IMR-90 (cell line): Measurements from ENCODE around the gene ROBO1. TPM values are rescaled to one million over a fixed set of nuclear protein-coding genes. Genes with fewer than 3 reads are reported as not detected.

Source experiments
- ATAC-seq: fragments of 200-7000 bp; cut with Tn5 transposase; 2 replicates; pipeline ENCODE4 v1.9.1; 2020; ENCODE audit warnings: low read depth, mild to moderate bottlenecking, moderate library complexity
- BruUV-seq: library from RNA; stranded (reverse); fragments of 400-500 nt; replicated peaks from 2 replicates; lab custom pipeline; 2021; lab: Mats Ljungman, UMichigan
- CTCF ChIA-PET: fragments of 300-600 bp; formaldehyde crosslinking; extraction: SDS; loops from one replicate; lab custom pipeline; 2021; ENCODE audit warnings: antibody characterized with exemption; lab: Yijun Ruan, JAX
- POLR2A ChIA-PET: fragments of 300-600 bp; sonication (Branson Sonifier 250); formaldehyde crosslinking; loops from one replicate; lab custom pipeline; 2022; ENCODE audit warnings: antibody characterized with exemption; ENCODE audit not compliant: unreplicated experiment; lab: Charles Lee
- DNase-seq: peaks from one replicate; pipeline ENCODE4 v3.0.0; 2013
- H2AFZ ChIP-seq: replicated peaks from 2 replicates; pipeline ENCODE3; 2013; ENCODE audit warnings: low read length, mild to moderate bottlenecking; ENCODE audit not compliant: poor library complexity
- H2AK5ac ChIP-seq: 2 replicates; pipeline ENCODE4 v1.6.1; 2013; ENCODE audit warnings: low read depth, low read length, inconsistent platforms
- H2AK9ac ChIP-seq: replicated peaks from 2 replicates; pipeline ENCODE3; 2013; ENCODE audit warnings: mild to moderate bottlenecking, low read depth, low read length, moderate library complexity; ENCODE audit not compliant: poor library complexity
- H2BK120ac ChIP-seq: 2 replicates; pipeline ENCODE4 v1.6.1; 2013; ENCODE audit warnings: low read depth, low read length, inconsistent platforms
- H2BK15ac ChIP-seq: 3 replicates; pipeline ENCODE4 v1.6.1; 2013; ENCODE audit warnings: low read depth, low read length, inconsistent platforms
- H2BK20ac ChIP-seq: 2 replicates; pipeline ENCODE4 v1.6.1; 2013; ENCODE audit warnings: low read depth, mild to moderate bottlenecking, inconsistent platforms, low read length, moderate library complexity
- H2BK5ac ChIP-seq: 2 replicates; pipeline ENCODE4 v1.6.1; 2013; ENCODE audit warnings: mild to moderate bottlenecking, low read depth, low read length, inconsistent platforms; ENCODE audit not compliant: poor library complexity, severe bottlenecking
- H3K14ac ChIP-seq: replicated peaks from 2 replicates; pipeline ENCODE4 v1.6.1; 2013; ENCODE audit warnings: low read depth, low read length, inconsistent platforms
- H3K18ac ChIP-seq: 2 replicates; pipeline ENCODE4 v1.6.1; 2013; ENCODE audit warnings: low read depth, low read length, control low read depth
- H3K23ac ChIP-seq: 2 replicates; pipeline ENCODE4 v1.6.1; 2013; ENCODE audit warnings: low read depth, low read length, inconsistent platforms
- H3K27ac ChIP-seq: 2 replicates; pipeline ENCODE4 v1.5.1; 2013; ENCODE audit warnings: mild to moderate bottlenecking, control low read depth, low read length; ENCODE audit not compliant: insufficient read depth
- H3K27me3 ChIP-seq: 2 replicates; pipeline ENCODE4 v1.6.1; 2013; ENCODE audit warnings: low read length; ENCODE audit not compliant: control insufficient read depth, insufficient read depth
- H3K36me3 ChIP-seq: 2 replicates; pipeline ENCODE4 v1.6.1; 2013; ENCODE audit warnings: low read length, mixed read lengths; ENCODE audit not compliant: control insufficient read depth, insufficient read depth
- H3K4ac ChIP-seq: 2 replicates; pipeline ENCODE4 v1.6.1; 2013; ENCODE audit warnings: low read depth, low read length, inconsistent platforms
- H3K4me1 ChIP-seq: 2 replicates; pipeline ENCODE4 v1.6.1; 2013; ENCODE audit warnings: low read length, mixed read lengths; ENCODE audit not compliant: control insufficient read depth, insufficient read depth
- H3K4me2 ChIP-seq: 2 replicates; pipeline ENCODE4 v1.6.1; 2013; ENCODE audit warnings: low read depth, mild to moderate bottlenecking, control low read depth, low read length, moderate library complexity
- H3K4me3 ChIP-seq: 2 replicates; pipeline ENCODE4 v1.5.1; 2013; ENCODE audit warnings: low read depth, mild to moderate bottlenecking, control low read depth, low read length, moderate library complexity; ENCODE audit not compliant: insufficient read depth
- H3K56ac ChIP-seq: 2 replicates; pipeline ENCODE4 v1.6.1; 2013; ENCODE audit warnings: low read length, inconsistent platforms; ENCODE audit not compliant: insufficient read depth; ENCODE audit errors: extremely low read depth
- H3K79me1 ChIP-seq, 2 experiments: 2 replicates each; pipeline ENCODE4 v1.6.1; 2013; ENCODE audit warnings: low read length in 2 of 2, inconsistent platforms in 1 of 2, low read depth in 1 of 2
- H3K9ac ChIP-seq: 2 replicates; pipeline ENCODE4 v1.6.1; 2013; ENCODE audit warnings: low read depth, low read length, control low read depth
- H3K9me1 ChIP-seq: 2 replicates; pipeline ENCODE4 v1.6.1; 2013; ENCODE audit warnings: low read length, inconsistent platforms; ENCODE audit not compliant: insufficient read depth
- H3K9me3 ChIP-seq: 2 replicates; pipeline ENCODE4 v1.6.1; 2013; ENCODE audit warnings: low read length; ENCODE audit not compliant: control insufficient read depth, insufficient read depth
- H4K20me1 ChIP-seq: 2 replicates; pipeline ENCODE4 v1.6.1; 2013; ENCODE audit warnings: low read length, inconsistent platforms; ENCODE audit not compliant: insufficient read depth
- H4K5ac ChIP-seq: 2 replicates; pipeline ENCODE4 v1.6.1; 2013; ENCODE audit warnings: mild to moderate bottlenecking, low read depth, low read length, control low read depth
- H4K8ac ChIP-seq, 2 experiments: 2 replicates each; pipeline ENCODE4 v1.6.1; 2013; ENCODE audit warnings: low read depth in 2 of 2, low read length in 2 of 2, control low read depth in 1 of 2, inconsistent platforms in 1 of 2
- H4K91ac ChIP-seq: 2 replicates; pipeline ENCODE4 v1.6.1; 2013; ENCODE audit warnings: low read depth, low read length, inconsistent platforms; ENCODE audit not compliant: insufficient read depth
- BHLHE40 ChIP-seq: fragments of 150-350 bp; IDR thresholded peaks from 2 replicates; pipeline ENCODE4 v1.6.1; 2016; ENCODE audit warnings: mild to moderate bottlenecking, low read depth, low read length
- CEBPB ChIP-seq: IDR thresholded peaks from 2 replicates; pipeline ENCODE4 v1.6.1; 2012; ENCODE audit warnings: low read depth, low read length, improper control_type of control experiment
- CHD1 ChIP-seq: IDR thresholded peaks from 2 replicates; pipeline ENCODE4 v1.6.1; 2012; ENCODE audit warnings: low read depth, low read length, improper control_type of control experiment
- FOS ChIP-seq: fragments of 150-350 bp; IDR thresholded peaks from 2 replicates; pipeline ENCODE4 v1.6.1; 2016; ENCODE audit warnings: low read depth, low read length
- MAFK ChIP-seq: IDR thresholded peaks from 2 replicates; pipeline ENCODE4 v1.6.1; 2012; ENCODE audit warnings: low read depth, low read length, improper control_type of control experiment
- MAZ ChIP-seq: IDR thresholded peaks from 2 replicates; pipeline ENCODE4 v1.6.1; 2012; ENCODE audit warnings: low read depth, mild to moderate bottlenecking, low read length, improper control_type of control experiment, moderate library complexity, borderline replicate concordance
- MXI1 ChIP-seq: IDR thresholded peaks from 2 replicates; pipeline ENCODE4 v1.6.1; 2012; ENCODE audit warnings: low read depth, mild to moderate bottlenecking, low read length, moderate library complexity, borderline replicate concordance
- NFE2L2 ChIP-seq: fragments of 150-350 bp; IDR thresholded peaks from 2 replicates; pipeline ENCODE4 v1.6.1; 2016; ENCODE audit warnings: low read depth, mild to moderate bottlenecking, low read length
- POLR2A ChIP-seq: IDR thresholded peaks from 2 replicates; pipeline ENCODE4 v1.6.1; 2012; ENCODE audit warnings: mild to moderate bottlenecking, low read depth, low read length
- RAD21 ChIP-seq: IDR thresholded peaks from 2 replicates; pipeline ENCODE4 v1.6.1; 2012; ENCODE audit warnings: low read length, improper control_type of control experiment
- RCOR1 ChIP-seq: IDR thresholded peaks from 2 replicates; pipeline ENCODE4 v1.6.1; 2012; ENCODE audit warnings: mild to moderate bottlenecking, low read length, improper control_type of control experiment; ENCODE audit not compliant: insufficient replicate concordance
- RFX5 ChIP-seq: IDR thresholded peaks from 2 replicates; pipeline ENCODE4 v1.8.0; 2012; ENCODE audit warnings: low read depth, mild to moderate bottlenecking, low read length, moderate library complexity
- SMC3 ChIP-seq: fragments of 150-350 bp; IDR thresholded peaks from 2 replicates; pipeline ENCODE4 v1.6.1; 2016; ENCODE audit warnings: low read depth, mild to moderate bottlenecking, antibody characterized with exemption, low read length, moderate library complexity
- WGBS, 2 experiments: methylation state at CpG; one replicate each; pipeline versions ENCODE4 v1.1.5 to v1.1.7; 2013; ENCODE audit warnings: missing lambda C conversion rate in 2 of 2; ENCODE audit not compliant: insufficient read length in 1 of 2; ENCODE audit errors: extremely low coverage in 2 of 2; 5-methylcytosine and 5-hydroxymethylcytosine counted together
- dilution Hi-C: fragments of 300-500 bp; cut with HindIII; formaldehyde crosslinking; loops from one replicate; pipeline ENCODE4 v1.14.3; 2018; ENCODE audit warnings: low sequenced_read_pairs; ENCODE audit not compliant: unreplicated experiment
- in situ Hi-C: fragments of 300-500 bp; cut with MboI; formaldehyde crosslinking; loops from 3 replicates; pipeline ENCODE4 v1.14.3; 2019; ENCODE audit warnings: low sequenced_read_pairs, inconsistent platforms, mixed read lengths
- intact Hi-C: fragments of 100-400 bp; cut with micrococcal nuclease; formaldehyde crosslinking; loops from 2 replicates; pipeline ENCODE4 v1.10.0; 2022
- polyA plus RNA-seq, 3 experiments: library from polyadenylated mRNA; depleted of rRNA; stranded (reverse); fragments of >200 nt; gene quantifications; 2 replicates each; pipeline ENCODE4 v1.2.3, GENCODE V29; 2012; ENCODE audit warnings: low replicate concordance in 1 of 3
- total RNA-seq: library from RNA; depleted of rRNA; stranded (reverse); fragments of >200 nt; gene quantifications from 2 replicates; pipeline ENCODE4 v1.2.3, GENCODE V29; 2012
- TF ChIP-seq, protein P1 (sequence below): fragments of 150-350 bp; IDR thresholded peaks from 2 replicates; pipeline ENCODE4 v1.6.1; 2017; ENCODE audit warnings: mild to moderate bottlenecking, antibody characterized with exemption, low read length, low read depth
- TF ChIP-seq, protein P2 (sequence below): conservative IDR thresholded peaks from 2 replicates; pipeline ENCODE4 v1.5.1; 2012; ENCODE audit warnings: mild to moderate bottlenecking, low read depth, low read length, improper control_type of control experiment
- TF ChIP-seq, protein P3 (sequence below): fragments of 150-350 bp; IDR thresholded peaks from 2 replicates; pipeline ENCODE4 v1.6.1; 2016; ENCODE audit warnings: low read depth, mild to moderate bottlenecking, low read length, moderate library complexity, borderline replicate concordance

ROBO1 gene
- total and polyA plus RNA-seq, 2 of the 4 experiments (the other 2 are of a cell fraction) = 24.1 to 53.9 TPM

DNA sequence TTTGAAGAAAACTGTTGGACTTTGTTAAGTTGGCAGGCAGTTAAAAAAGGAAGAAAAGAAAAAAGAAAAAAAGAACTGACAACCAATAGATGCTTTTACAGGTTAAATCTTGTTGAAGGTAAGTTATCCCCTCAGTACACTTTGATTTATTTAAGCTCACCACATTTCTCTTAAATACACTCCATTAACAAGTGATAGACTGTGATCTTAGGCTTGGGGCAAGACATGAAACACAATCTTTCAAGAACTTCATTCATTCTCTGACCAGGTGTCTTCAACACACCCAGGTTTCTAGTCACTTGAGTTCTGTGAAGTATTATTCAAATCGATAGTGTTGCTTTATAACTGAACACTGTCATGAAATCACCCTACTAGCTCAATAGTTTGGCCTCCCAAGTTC lies 751.9 kb downstream of the ROBO1 start:
- Histone ChIP-seq H3K18ac (no peak overlapping the region), H2BK5ac (no peak overlapping the region), H3K27me3 (no peaks in the 10 kb centered on the region), H3K9me3 (no peaks in the 10 kb centered on the region), H3K27ac (no peak overlapping the region), H2BK15ac (no peak overlapping the region), H2BK120ac (no peak overlapping the region), H3K14ac (no peak overlapping the region), H3K4me1 (peaks cover 1% of the 10 kb centered on the region; the same call in 1 of the 2 replicates), H2AFZ (no peak overlapping the region), H3K9ac (no peak overlapping the region), H2AK5ac (no peak overlapping the region), H2BK20ac (no peak overlapping the region), H3K56ac (no peak overlapping the region), H4K5ac (no peak overlapping the region), H4K8ac (no peak overlapping the region), H3K79me1 (peaks cover 7 to 43% of the 10 kb centered on the region in 2 experiments), H3K36me3 (no peaks in the 10 kb centered on the region), H3K23ac (no peak overlapping the region), H3K4me2 (peak overlapping the region; percentile 89), H3K4ac (no peak overlapping the region), H3K4me3 (no peak overlapping the region; the same call in 1 of the 2 replicates), H4K20me1 (peaks cover 7% of the 10 kb centered on the region; the same call in 1 of the 2 replicates), H4K91ac (no peak overlapping the region), H2AK9ac (no peak overlapping the region), H3K9me1 (no peaks in the 10 kb centered on the region; the same call in 1 of the 2 replicates)
- in situ Hi-C loops (no loop called here), dilution Hi-C loops (no loop called here), intact Hi-C loops (loop anchor here (5.0 kb wide), 2 partner anchors 64 to 346 kb away; no protein-coding TSS in a partner anchor)
- DNase-seq (no peak), ATAC-seq (no peak)
- WGBS, 2 experiments = no CpG with 5 or more reads among the region's 1 CpG
- POLR2A ChIA-PET = interaction anchor here (0.6 kb wide), 1 partner anchor 912 kb away, joined by 3 read pairs; no protein-coding TSS in a partner anchor
- CTCF ChIA-PET = interaction anchor here (0.9 kb wide), 1 partner anchor 346 kb away, joined by 3 read pairs; no protein-coding TSS in a partner anchor
- no TSS peak for BruUV-seq
- TF ChIP-seq, protein P1, sequence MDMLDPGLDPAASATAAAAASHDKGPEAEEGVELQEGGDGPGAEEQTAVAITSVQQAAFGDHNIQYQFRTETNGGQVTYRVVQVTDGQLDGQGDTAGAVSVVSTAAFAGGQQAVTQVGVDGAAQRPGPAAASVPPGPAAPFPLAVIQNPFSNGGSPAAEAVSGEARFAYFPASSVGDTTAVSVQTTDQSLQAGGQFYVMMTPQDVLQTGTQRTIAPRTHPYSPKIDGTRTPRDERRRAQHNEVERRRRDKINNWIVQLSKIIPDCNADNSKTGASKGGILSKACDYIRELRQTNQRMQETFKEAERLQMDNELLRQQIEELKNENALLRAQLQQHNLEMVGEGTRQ = no peak
- TF ChIP-seq NFE2L2 (no peak), MAZ (no peak), MXI1 (no peak), FOS (no peak), CHD1 (no peak), SMC3 (no peak), RAD21 (no peak), CEBPB (no peak), POLR2A (no peak), BHLHE40 (no peak), RCOR1 (no peak), MAFK (no peak), RFX5 (no peak)
- TF ChIP-seq, protein P2, sequence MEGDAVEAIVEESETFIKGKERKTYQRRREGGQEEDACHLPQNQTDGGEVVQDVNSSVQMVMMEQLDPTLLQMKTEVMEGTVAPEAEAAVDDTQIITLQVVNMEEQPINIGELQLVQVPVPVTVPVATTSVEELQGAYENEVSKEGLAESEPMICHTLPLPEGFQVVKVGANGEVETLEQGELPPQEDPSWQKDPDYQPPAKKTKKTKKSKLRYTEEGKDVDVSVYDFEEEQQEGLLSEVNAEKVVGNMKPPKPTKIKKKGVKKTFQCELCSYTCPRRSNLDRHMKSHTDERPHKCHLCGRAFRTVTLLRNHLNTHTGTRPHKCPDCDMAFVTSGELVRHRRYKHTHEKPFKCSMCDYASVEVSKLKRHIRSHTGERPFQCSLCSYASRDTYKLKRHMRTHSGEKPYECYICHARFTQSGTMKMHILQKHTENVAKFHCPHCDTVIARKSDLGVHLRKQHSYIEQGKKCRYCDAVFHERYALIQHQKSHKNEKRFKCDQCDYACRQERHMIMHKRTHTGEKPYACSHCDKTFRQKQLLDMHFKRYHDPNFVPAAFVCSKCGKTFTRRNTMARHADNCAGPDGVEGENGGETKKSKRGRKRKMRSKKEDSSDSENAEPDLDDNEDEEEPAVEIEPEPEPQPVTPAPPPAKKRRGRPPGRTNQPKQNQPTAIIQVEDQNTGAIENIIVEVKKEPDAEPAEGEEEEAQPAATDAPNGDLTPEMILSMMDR = no peak
- TF ChIP-seq, protein P3, sequence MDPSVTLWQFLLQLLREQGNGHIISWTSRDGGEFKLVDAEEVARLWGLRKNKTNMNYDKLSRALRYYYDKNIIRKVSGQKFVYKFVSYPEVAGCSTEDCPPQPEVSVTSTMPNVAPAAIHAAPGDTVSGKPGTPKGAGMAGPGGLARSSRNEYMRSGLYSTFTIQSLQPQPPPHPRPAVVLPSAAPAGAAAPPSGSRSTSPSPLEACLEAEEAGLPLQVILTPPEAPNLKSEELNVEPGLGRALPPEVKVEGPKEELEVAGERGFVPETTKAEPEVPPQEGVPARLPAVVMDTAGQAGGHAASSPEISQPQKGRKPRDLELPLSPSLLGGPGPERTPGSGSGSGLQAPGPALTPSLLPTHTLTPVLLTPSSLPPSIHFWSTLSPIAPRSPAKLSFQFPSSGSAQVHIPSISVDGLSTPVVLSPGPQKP = no peak
